Fibroblast of lung (primary cell): Measurements from ENCODE around the gene TRPV4. TPM values are rescaled to one million over a fixed set of nuclear protein-coding genes. Genes with fewer than 3 reads are reported as not detected.

Source experiments
- DNase-seq, 2 donors: peaks; one replicate each; pipeline versions ENCODE4 v3.0.0 to v3.0.0-alpha.2; 2010; ENCODE audit warnings: low read depth in 2 of 2
- H2AFZ ChIP-seq: 2 replicates; pipeline ENCODE4 v1.5.1; 2012; ENCODE audit warnings: low read length, control low read depth, inconsistent platforms
- H3K27ac ChIP-seq: 2 replicates; pipeline ENCODE4 v1.5.1; 2011; ENCODE audit warnings: low read length, control low read depth; ENCODE audit not compliant: insufficient read depth
- H3K27me3 ChIP-seq: 2 replicates; pipeline ENCODE4 v1.5.1; 2011; ENCODE audit warnings: mild to moderate bottlenecking, low read length; ENCODE audit not compliant: control insufficient read depth, insufficient read depth
- H3K36me3 ChIP-seq: 2 replicates; pipeline ENCODE4 v1.5.1; 2011; ENCODE audit warnings: low read length; ENCODE audit not compliant: control insufficient read depth, insufficient read depth
- H3K4me1 ChIP-seq: 2 replicates; pipeline ENCODE4 v1.5.1; 2011; ENCODE audit warnings: low read length; ENCODE audit not compliant: control insufficient read depth, insufficient read depth; ENCODE audit errors: extremely low read depth
- H3K4me2 ChIP-seq: 2 replicates; pipeline ENCODE4 v1.5.1; 2011; ENCODE audit warnings: low read length, control low read depth; ENCODE audit not compliant: insufficient read depth; ENCODE audit errors: extremely low read depth
- H3K4me3 ChIP-seq, 4 experiments: fragments of 200-600 bp in 1 of 4; sonication (generic) in 1 of 4; replicated peaks in 1 of 4; 2 replicates each; pipeline ENCODE4 v1.5.1; 2011 to 2016; ENCODE audit warnings: low read length in 4 of 4, low read depth in 3 of 4, mild to moderate bottlenecking in 3 of 4, control low read depth in 2 of 4, inconsistent platforms in 1 of 4, mixed read lengths in 1 of 4; ENCODE audit not compliant: insufficient read depth in 1 of 4; ENCODE audit errors: control extremely low read depth in 1 of 4
- H3K79me2 ChIP-seq: 2 replicates; pipeline ENCODE4 v1.5.1; 2012; ENCODE audit warnings: mild to moderate bottlenecking, low read length, inconsistent platforms; ENCODE audit not compliant: control insufficient read depth, insufficient read depth
- H3K9ac ChIP-seq: 2 replicates; pipeline ENCODE4 v1.5.1; 2011; ENCODE audit warnings: mild to moderate bottlenecking, low read length, control low read depth; ENCODE audit not compliant: insufficient read depth
- H3K9me3 ChIP-seq: 2 replicates; pipeline ENCODE4 v1.5.1; 2012; ENCODE audit warnings: low read depth, low read length; ENCODE audit not compliant: control insufficient read depth, insufficient read depth
- H4K20me1 ChIP-seq: 2 replicates; pipeline ENCODE4 v1.5.1; 2011; ENCODE audit warnings: low read length; ENCODE audit not compliant: control insufficient read depth, insufficient read depth; ENCODE audit errors: extremely low read depth
- EZH2 ChIP-seq: IDR thresholded peaks from 2 replicates; pipeline ENCODE4 v1.5.1; 2012; ENCODE audit warnings: low read length, control low read depth, mild to moderate bottlenecking; ENCODE audit errors: missing control alignments
- polyA plus RNA-seq, 2 donors: library from polyadenylated mRNA; depleted of rRNA in 1 of 2; stranded (reverse) in 1 of 2; unstranded in 1 of 2; fragments of >200 nt; gene quantifications; 2 replicates each; pipeline ENCODE4 v1.2.1, GENCODE V29; 2011 to 2012; ENCODE audit warnings: missing spikeins in 1 of 2
- total RNA-seq: library from RNA; depleted of rRNA; stranded (reverse); fragments of >200 nt; gene quantifications from 2 replicates; pipeline ENCODE4 v1.2.1, GENCODE V29; 2014
- TF ChIP-seq, protein P1 (sequence below), 2 donors: IDR thresholded peaks in 1 of 2; conservative IDR thresholded peaks in 1 of 2; 1 replicate in 1 of 2; 2 replicates in 1 of 2; pipeline ENCODE4 v1.5.1; 2011 to 2012; ENCODE audit warnings: low read length in 2 of 2, control low read depth in 1 of 2, inconsistent platforms in 1 of 2, low read depth in 1 of 2, mild to moderate bottlenecking in 1 of 2

Gene TRPV4
- total and polyA plus RNA-seq, 2 donors (not counting 1 experiment from before 2014, with no cell fraction given), result 0.66 to 0.83 TPM

DNA sequence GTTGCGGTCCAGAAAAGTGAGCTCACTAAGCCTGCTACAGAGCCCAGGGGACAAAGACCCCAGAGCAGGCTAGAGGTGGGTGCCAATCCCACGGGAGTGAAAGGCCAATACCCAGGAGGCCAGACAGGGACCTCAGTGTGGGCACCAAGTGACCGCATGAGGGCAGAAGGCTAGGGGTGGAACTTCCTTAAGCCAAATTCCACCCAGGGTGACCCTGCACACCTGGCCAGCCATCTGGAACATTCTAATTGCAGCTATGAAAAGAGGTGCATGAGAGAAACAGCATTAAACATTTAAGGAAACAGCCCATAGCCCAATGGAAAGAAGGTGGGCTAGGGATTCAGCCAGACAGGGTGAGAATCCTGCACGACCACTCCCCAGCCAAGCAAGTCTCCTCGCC lies 27.8 kb upstream of the TRPV4 start:
- no peaks in the 10 kb centered on the region for H3K27me3 ChIP-seq
- no peaks in the 10 kb centered on the region for H4K20me1 ChIP-seq
- no peak for DNase-seq
- no peak overlapping the region for H3K27ac ChIP-seq
- H3K4me1 ChIP-seq, result peaks cover 4% of the 10 kb centered on the region
- H3K79me2 ChIP-seq, result no peaks in the 10 kb centered on the region
- H3K36me3 ChIP-seq, result peaks cover 5% of the 10 kb centered on the region
- no peaks in the 10 kb centered on the region for H3K9me3 ChIP-seq
- TF ChIP-seq, protein P1, sequence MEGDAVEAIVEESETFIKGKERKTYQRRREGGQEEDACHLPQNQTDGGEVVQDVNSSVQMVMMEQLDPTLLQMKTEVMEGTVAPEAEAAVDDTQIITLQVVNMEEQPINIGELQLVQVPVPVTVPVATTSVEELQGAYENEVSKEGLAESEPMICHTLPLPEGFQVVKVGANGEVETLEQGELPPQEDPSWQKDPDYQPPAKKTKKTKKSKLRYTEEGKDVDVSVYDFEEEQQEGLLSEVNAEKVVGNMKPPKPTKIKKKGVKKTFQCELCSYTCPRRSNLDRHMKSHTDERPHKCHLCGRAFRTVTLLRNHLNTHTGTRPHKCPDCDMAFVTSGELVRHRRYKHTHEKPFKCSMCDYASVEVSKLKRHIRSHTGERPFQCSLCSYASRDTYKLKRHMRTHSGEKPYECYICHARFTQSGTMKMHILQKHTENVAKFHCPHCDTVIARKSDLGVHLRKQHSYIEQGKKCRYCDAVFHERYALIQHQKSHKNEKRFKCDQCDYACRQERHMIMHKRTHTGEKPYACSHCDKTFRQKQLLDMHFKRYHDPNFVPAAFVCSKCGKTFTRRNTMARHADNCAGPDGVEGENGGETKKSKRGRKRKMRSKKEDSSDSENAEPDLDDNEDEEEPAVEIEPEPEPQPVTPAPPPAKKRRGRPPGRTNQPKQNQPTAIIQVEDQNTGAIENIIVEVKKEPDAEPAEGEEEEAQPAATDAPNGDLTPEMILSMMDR (conservative IDR thresholded peaks at IDR 0.05 in 1 of 2, IDR thresholded peaks at IDR 0.05 in 1 of 2; ENCODE audit: low read depth in 1 of 2, low read length in 2 of 2), result no peak
- TF ChIP-seq EZH2, result no peak
- H2AFZ ChIP-seq, result no peak overlapping the region
- no peak overlapping the region for H3K4me3 ChIP-seq
- H3K9ac ChIP-seq, result no peak overlapping the region
- H3K4me2 ChIP-seq, result no peak overlapping the region

DNA sequence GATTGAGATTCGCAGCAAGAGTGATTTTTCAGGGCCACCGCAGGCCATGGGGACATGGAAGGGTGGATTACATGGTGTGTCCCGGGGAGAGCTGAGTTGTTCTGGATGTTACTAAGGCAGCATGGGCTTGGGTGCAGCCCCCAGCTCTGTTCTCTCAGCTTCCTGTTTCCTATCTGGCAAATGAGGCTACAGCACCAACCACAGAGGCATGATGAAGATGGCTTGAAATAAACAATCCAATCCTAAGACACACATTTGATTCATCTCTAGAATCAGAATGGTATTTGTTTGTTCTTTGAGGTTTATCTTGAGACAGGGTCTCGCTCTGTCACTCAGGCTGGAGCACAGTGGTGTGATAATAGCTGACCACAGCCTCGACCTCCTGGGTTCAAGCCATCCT lies 25.6 kb upstream of the TRPV4 start:
- Histone ChIP-seq H4K20me1 (no peaks in the 10 kb centered on the region), H3K9me3 (no peaks in the 10 kb centered on the region), H3K4me2 (no peak overlapping the region), H3K4me3 (no peak overlapping the region), H3K27ac (no peak overlapping the region), H3K36me3 (peaks cover 11% of the 10 kb centered on the region), H3K9ac (no peak overlapping the region), H3K79me2 (no peaks in the 10 kb centered on the region), H3K4me1 (no peaks in the 10 kb centered on the region), H3K27me3 (no peaks in the 10 kb centered on the region), H2AFZ (no peak overlapping the region)
- no peak for DNase-seq
- TF ChIP-seq, protein P1 (conservative IDR thresholded peaks at IDR 0.05 in 1 of 2, IDR thresholded peaks at IDR 0.05 in 1 of 2; ENCODE audit: low read depth in 1 of 2, low read length in 2 of 2), result no peak
- TF ChIP-seq EZH2, result no peak

DNA sequence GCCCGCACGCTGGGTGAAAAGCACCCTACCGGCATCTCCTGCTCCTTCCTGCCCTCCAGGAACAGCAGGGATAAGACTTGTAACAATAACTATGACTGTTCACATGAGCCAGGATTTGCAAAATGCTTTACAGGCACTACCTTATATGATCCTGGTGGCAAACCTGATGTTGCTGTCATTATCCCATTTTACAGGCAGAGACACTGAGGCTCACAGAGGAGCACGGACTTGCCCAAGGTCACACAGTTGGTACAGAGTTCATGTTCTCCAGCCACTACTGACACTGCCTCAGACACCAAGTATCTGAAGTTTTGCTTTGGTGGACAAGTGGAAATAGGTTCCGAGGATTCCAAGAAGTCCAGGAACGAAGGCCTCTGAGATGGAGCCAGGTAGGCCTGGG lies 24.5 kb upstream of the TRPV4 start:
- TF ChIP-seq, protein P1 (conservative IDR thresholded peaks at IDR 0.05 in 1 of 2, IDR thresholded peaks at IDR 0.05 in 1 of 2; ENCODE audit: low read depth in 1 of 2, low read length in 2 of 2), result no peak
- TF ChIP-seq EZH2, result no peak
- no peaks in the 10 kb centered on the region for H3K27me3 ChIP-seq
- no peak overlapping the region for H3K4me3 ChIP-seq

More for the DNA sequence above, 24.5 kb upstream of the TRPV4 start:
- H3K4me1 ChIP-seq, result no peaks in the 10 kb centered on the region
- no peaks in the 10 kb centered on the region for H3K9me3 ChIP-seq
- H2AFZ ChIP-seq, result no peak overlapping the region
- H3K9ac ChIP-seq, result no peak overlapping the region
- H3K79me2 ChIP-seq, result no peaks in the 10 kb centered on the region
- H4K20me1 ChIP-seq, result no peaks in the 10 kb centered on the region
- no peak overlapping the region for H3K27ac ChIP-seq
- no peak overlapping the region for H3K4me2 ChIP-seq
- DNase-seq, result no peak
- peaks cover 11% of the 10 kb centered on the region for H3K36me3 ChIP-seq
